GM12872 (cell line): ENCODE results near the gene RPL41.

Source experiments
- TF ChIP-seq, protein P1 (sequence below): IDR thresholded peaks from 3 replicates; pipeline ENCODE4 v1.5.1; 2011; ENCODE audit warnings: low read depth, mild to moderate bottlenecking, low read length, moderate library complexity; ENCODE audit not compliant: insufficient read depth

The RPL41 gene

DNA sequence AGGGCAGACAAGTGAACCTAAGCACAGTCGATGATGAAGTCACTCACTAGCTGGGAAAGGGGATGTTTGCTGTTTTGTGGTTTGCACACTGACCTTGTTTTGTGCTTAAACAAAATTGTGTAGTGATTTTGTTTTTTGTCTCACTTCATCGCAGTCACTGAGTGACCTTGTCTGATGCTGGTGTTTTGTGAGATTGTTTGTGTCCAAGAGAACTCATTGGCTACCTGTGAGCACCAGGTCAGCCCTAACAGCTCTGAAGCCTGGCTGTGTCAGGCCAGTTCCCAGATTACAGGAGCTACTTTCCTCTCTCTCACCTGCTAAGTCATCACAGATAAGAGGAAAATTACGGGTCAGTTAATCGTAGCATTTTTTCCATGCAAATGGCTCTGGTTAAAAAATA, 7.7 kb downstream of the RPL41 start:
- TF ChIP-seq, protein P1, sequence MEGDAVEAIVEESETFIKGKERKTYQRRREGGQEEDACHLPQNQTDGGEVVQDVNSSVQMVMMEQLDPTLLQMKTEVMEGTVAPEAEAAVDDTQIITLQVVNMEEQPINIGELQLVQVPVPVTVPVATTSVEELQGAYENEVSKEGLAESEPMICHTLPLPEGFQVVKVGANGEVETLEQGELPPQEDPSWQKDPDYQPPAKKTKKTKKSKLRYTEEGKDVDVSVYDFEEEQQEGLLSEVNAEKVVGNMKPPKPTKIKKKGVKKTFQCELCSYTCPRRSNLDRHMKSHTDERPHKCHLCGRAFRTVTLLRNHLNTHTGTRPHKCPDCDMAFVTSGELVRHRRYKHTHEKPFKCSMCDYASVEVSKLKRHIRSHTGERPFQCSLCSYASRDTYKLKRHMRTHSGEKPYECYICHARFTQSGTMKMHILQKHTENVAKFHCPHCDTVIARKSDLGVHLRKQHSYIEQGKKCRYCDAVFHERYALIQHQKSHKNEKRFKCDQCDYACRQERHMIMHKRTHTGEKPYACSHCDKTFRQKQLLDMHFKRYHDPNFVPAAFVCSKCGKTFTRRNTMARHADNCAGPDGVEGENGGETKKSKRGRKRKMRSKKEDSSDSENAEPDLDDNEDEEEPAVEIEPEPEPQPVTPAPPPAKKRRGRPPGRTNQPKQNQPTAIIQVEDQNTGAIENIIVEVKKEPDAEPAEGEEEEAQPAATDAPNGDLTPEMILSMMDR = no peak

GRCh38 chr12:56126732-56127239, 10.4 kb downstream of the RPL41 start:
- TF ChIP-seq, protein P1 = no peak

DNA sequence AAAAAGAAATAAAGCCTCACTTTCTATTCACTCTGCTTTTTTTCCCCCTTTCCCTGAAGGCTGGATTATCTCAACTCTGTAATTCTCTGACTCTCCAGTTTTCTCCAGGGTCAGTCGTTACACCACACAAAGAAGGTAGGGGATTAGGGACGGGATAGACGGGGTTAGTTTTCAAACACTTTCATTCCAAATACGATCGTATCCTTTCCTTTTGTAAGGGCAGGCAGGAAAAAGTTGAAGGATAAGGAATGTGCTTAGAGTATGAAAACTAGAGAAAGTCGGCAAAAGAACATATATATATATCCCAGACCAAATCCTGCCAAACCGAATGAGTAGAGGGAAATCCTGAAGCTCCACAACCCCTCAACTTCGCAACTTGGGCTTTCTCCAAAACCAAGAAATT, 11.1 kb downstream of the RPL41 start:
- TF ChIP-seq, protein P1 = no peak

GRCh38 chr12:56127888-56128669, 11.6 kb downstream of the RPL41 start, which contains the start of gene ESYT1:
TSS of gene ESYT1 (plus strand) at chr12:56128267. CDS start at chr12:56128320, 53 bp downstream.
- TF ChIP-seq, protein P1 = no peak

- TF ChIP-seq, protein P1 = no peak
Observed at GRCh38 chr12:56128670-56129205, 12.3 kb downstream of the RPL41 start.

DNA sequence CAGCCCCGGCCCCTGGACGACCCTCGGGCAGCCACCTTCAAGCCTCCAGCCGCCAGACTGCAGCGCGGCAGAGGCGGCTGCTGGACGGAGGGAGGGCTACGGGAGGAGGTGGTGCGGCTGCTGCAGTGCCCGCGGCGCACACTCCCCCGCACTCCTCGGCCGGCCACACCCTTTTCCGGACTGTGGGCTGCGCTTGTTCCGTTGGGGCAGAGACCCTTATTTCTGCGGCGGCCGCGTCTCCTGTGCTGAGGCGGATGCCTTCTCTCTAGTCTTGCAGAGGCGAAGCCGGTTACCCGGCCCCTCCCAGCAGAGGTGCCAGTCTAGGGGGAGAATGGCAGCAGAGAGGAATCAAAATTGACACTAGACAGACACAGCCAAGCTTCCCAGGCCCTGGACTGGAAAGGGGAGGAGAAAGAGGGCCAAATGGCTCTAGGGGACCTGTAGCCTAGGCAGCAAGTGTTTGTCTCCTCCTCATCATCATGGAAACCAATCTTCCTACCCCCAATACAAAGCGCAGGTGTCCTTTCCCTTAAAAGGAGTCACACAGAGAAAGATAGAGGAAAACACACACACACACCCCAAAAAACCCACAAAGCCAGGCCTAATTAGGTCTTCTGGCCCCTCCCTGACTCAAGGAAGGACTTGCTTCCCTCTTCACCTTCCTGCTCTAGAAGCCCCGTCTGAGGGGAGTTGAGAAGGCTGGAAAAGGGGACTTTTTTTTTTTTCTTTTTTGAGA, 12.9 kb downstream of the RPL41 start:
- TF ChIP-seq, protein P1 = no peak

DNA sequence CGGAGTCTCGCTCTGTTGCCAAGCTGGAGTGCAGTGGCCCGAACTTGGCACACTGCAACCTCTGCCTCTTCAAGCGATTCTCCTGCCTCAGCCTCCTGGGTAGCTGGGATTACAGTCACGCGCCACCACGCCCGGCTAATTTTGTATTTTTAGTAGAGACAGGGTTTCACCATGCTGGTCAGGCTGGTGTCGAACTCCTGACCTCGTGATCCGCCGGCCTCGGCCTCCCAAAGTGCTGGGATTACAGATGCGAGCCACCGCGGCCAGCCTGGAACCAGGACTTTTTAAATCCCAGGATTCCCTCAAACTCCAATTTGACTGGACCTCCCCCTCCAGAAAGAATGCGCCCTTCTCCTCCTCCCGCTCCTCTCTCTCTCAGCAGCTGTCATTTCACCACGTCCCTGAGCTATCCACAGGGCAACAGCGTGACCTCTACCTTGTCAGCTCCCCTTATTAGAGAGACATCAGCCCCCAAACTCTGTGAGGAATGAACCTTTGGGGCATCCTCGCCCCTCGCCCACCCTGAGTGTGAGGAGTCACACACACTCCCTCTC, 13.6 kb downstream of the RPL41 start:
- TF ChIP-seq, protein P1 = no peak
